Right kidney (tissue), 1 donor: Measurements from ENCODE around the gene DCDC2C.
A peak's percentile ranks its signal among the peaks of the same experiment; 100 is the strongest.

Experiments used
- DNase-seq: peaks from one replicate; pipeline ENCODE4 v3.0.0-alpha.2; 2016

Gene DCDC2C

GRCh38 chr2:3709225-3709624 is 5.8 kb downstream of the DCDC2C start:
- DNase-seq, result no peak

- DNase-seq, result no peak
These were observed 9.0 kb downstream of the DCDC2C start for GRCh38 chr2:3712424-3712823.

- no peak for DNase-seq
These were observed 9.6 kb downstream of the DCDC2C start for GRCh38 chr2:3712831-3713503.

GRCh38 chr2:3718679-3719078 is 15.3 kb downstream of the DCDC2C start:
- DNase-seq, result no peak

- DNase-seq, result no peak
These were observed 21.6 kb downstream of the DCDC2C start for GRCh38 chr2:3725002-3725401.

- no peak for DNase-seq
These were observed 22.3 kb downstream of the DCDC2C start for GRCh38 chr2:3725458-3726250.

- no peak for DNase-seq
These were observed 23.1 kb downstream of the DCDC2C start for GRCh38 chr2:3726511-3726910.

GRCh38 chr2:3727397-3728045 is 24.1 kb downstream of the DCDC2C start:
- DNase-seq, result no peak

GRCh38 chr2:3728104-3729054 is 25.0 kb downstream of the DCDC2C start:
- peak; percentile 69 for DNase-seq

GRCh38 chr2:3729055-3729448 is 25.7 kb downstream of the DCDC2C start:
- no peak for DNase-seq

- no peak for DNase-seq
These were observed 26.4 kb downstream of the DCDC2C start for GRCh38 chr2:3729786-3730185.

- DNase-seq, result no peak
These were observed 27.3 kb downstream of the DCDC2C start for GRCh38 chr2:3730646-3731045.

GRCh38 chr2:3731829-3732228 is 28.5 kb downstream of the DCDC2C start:
- DNase-seq, result no peak

GRCh38 chr2:3736112-3736511 is 32.7 kb downstream of the DCDC2C start:
- DNase-seq, result no peak

- DNase-seq, result no peak
These were observed 33.8 kb downstream of the DCDC2C start for GRCh38 chr2:3737128-3737527.

- DNase-seq, result no peak
These were observed 35.1 kb downstream of the DCDC2C start for GRCh38 chr2:3738454-3738853.

GRCh38 chr2:3739313-3739712 is 35.9 kb downstream of the DCDC2C start:
- DNase-seq, result no peak

GRCh38 chr2:3741396-3741795 is 38.0 kb downstream of the DCDC2C start:
- DNase-seq, result no peak

GRCh38 chr2:3741867-3742602 is 38.7 kb downstream of the DCDC2C start:
- DNase-seq, result no peak

- no peak for DNase-seq
These were observed 39.6 kb downstream of the DCDC2C start for GRCh38 chr2:3742743-3743508.
